K562 (cell line): ENCODE data around the gene ICAM3. TPM values are rescaled to one million over a fixed set of nuclear protein-coding genes. Genes with fewer than 3 reads are reported as not detected.
A peak's percentile ranks its signal among the peaks of the same experiment; 100 is the strongest.

Experiments used
- ATAC-seq: fragments of 200-7000 bp; cut with Tn5 transposase; 3 replicates; pipeline ENCODE4 v1.9.1; 2020; ENCODE audit warnings: moderate library complexity
- BruUV-seq: library from RNA; stranded (reverse); fragments of 400-500 nt; replicated peaks from 2 replicates; lab custom pipeline; 2021; lab: Mats Ljungman, UMichigan
- CTCF ChIA-PET: fragments of 300-600 bp; formaldehyde crosslinking; extraction: SDS; loops from one replicate; lab custom pipeline; 2021; ENCODE audit warnings: low intra/inter-chr PET ratio; lab: Yijun Ruan, JAX
- POLR2A ChIA-PET: fragments of 300-600, 350-650 bp; sonication (Branson Sonifier 250); formaldehyde crosslinking; extraction: SDS; loops from one replicate; lab custom pipeline; 2021; ENCODE audit warnings: antibody characterized with exemption, inconsistent platforms; lab: Yijun Ruan, JAX
- DNase-seq, 4 experiments: peaks; one replicate each; pipeline versions ENCODE4 v3.0.0 to v3.0.0-alpha.2; 2011 to 2018; ENCODE audit warnings: low spot score in 3 of 4, mixed read lengths in 3 of 4; ENCODE audit errors: extremely low read depth in 1 of 4
- FAIRE-seq: peaks from 2 replicates; lab custom pipeline; 2011; peaks lifted over from hg19 to GRCh38; lab: Jason Lieb, UNC
- H2AFZ ChIP-seq: 2 replicates; pipeline ENCODE4 v1.6.0; 2011; ENCODE audit warnings: low read depth, low read length, control low read depth, inconsistent platforms
- H3K27ac ChIP-seq: fragments of 200-600 bp; 3 replicates; pipeline ENCODE4 v1.8.0; 2011; ENCODE audit warnings: low read depth, mild to moderate bottlenecking, control low read depth, inconsistent platforms, low read length, moderate library complexity, mixed read lengths; ENCODE audit errors: extremely low read depth
- H3K27me3 ChIP-seq, 2 experiments: fragments of 300-600 bp in 1 of 2; 2 replicates in 1 of 2; 3 replicates in 1 of 2; pipeline versions ENCODE4 v1.6.0 to v1.8.0; 2011; ENCODE audit warnings: inconsistent platforms in 2 of 2, low read length in 2 of 2, mild to moderate bottlenecking in 1 of 2, mixed read lengths in 1 of 2, moderate library complexity in 1 of 2; ENCODE audit not compliant: control insufficient read depth in 2 of 2, insufficient read depth in 2 of 2
- H3K36me3 ChIP-seq: fragments of 300-600 bp; 3 replicates; pipeline ENCODE4 v1.8.0; 2011; ENCODE audit warnings: mild to moderate bottlenecking, low read length, inconsistent platforms; ENCODE audit not compliant: control insufficient read depth, insufficient read depth
- H3K4me1 ChIP-seq, 2 experiments: fragments of 200-600 bp in 1 of 2; replicated peaks in 1 of 2; 2 replicates in 1 of 2; 3 replicates in 1 of 2; pipeline versions ENCODE4 v1.5.1 to v1.8.0; 2011; ENCODE audit warnings: inconsistent platforms in 2 of 2, low read length in 2 of 2, mild to moderate bottlenecking in 1 of 2, mixed read lengths in 1 of 2, moderate library complexity in 1 of 2; ENCODE audit not compliant: control insufficient read depth in 2 of 2, insufficient read depth in 2 of 2
- H3K4me2 ChIP-seq: 2 replicates; pipeline ENCODE4 v1.6.1; 2011; ENCODE audit warnings: low read length, control low read depth, inconsistent platforms, mixed read lengths; ENCODE audit not compliant: insufficient read depth
- H3K4me3 ChIP-seq: fragments of 200-600 bp; sonication (generic), shearing (Covaris generic); 2 replicates; pipeline ENCODE4 v1.5.1; 2016; ENCODE audit warnings: control low read depth, inconsistent platforms
- H3K79me2 ChIP-seq: fragments of 200-600 bp; 3 replicates; pipeline ENCODE4 v1.8.0; 2011; ENCODE audit warnings: low read length, inconsistent platforms; ENCODE audit not compliant: control insufficient read depth, insufficient read depth
- H3K9ac ChIP-seq, 2 experiments: 2 replicates each; pipeline versions ENCODE4 v1.6.0 to v1.6.1; 2011; ENCODE audit warnings: low read depth in 2 of 2, low read length in 2 of 2, control low read depth in 1 of 2, inconsistent platforms in 1 of 2, mild to moderate bottlenecking in 1 of 2, mixed read lengths in 1 of 2; ENCODE audit not compliant: insufficient read depth in 1 of 2
- H3K9me1 ChIP-seq: one replicate; pipeline ENCODE4 v1.6.0; 2011; ENCODE audit warnings: inconsistent platforms, mild to moderate bottlenecking, low read length, moderate library complexity; ENCODE audit not compliant: control insufficient read depth, insufficient read depth
- H3K9me3 ChIP-seq: replicated peaks from 2 replicates; pipeline ENCODE4 v1.5.1; 2011; ENCODE audit warnings: low read depth, low read length, inconsistent platforms; ENCODE audit not compliant: control insufficient read depth, insufficient read depth
- H4K20me1 ChIP-seq: replicated peaks from 2 replicates; pipeline ENCODE4 v1.6.1; 2011; ENCODE audit warnings: low read length, inconsistent platforms, mixed read lengths; ENCODE audit not compliant: control insufficient read depth, insufficient read depth
- ARID1B ChIP-seq: fragments of 450-650 bp; IDR thresholded peaks from 2 replicates; pipeline ENCODE4 v1.6.1; 2016; ENCODE audit warnings: antibody characterized with exemption, mild to moderate bottlenecking, inconsistent platforms
- BCOR ChIP-seq: fragments of 450-650 bp; IDR thresholded peaks from 2 replicates; pipeline ENCODE4 v1.6.1; 2016
- GTF3C2 ChIP-seq: IDR thresholded peaks from 3 replicates; pipeline ENCODE4 v1.6.1; 2011; ENCODE audit warnings: borderline replicate concordance, mild to moderate bottlenecking, moderate library complexity; ENCODE audit not compliant: insufficient read length; ENCODE audit errors: extremely low read depth
- KDM2B ChIP-seq: fragments of 250-450 bp; sonication (Bioruptor Pico); IDR thresholded peaks from 2 replicates; pipeline ENCODE4 v1.8.0; 2021; ENCODE audit warnings: mild to moderate bottlenecking, moderate library complexity
- NR1H2 ChIP-seq: sonication (generic); formaldehyde crosslinking; IDR thresholded peaks from 2 replicates; pipeline ENCODE4 v1.4.0; 2020; ENCODE audit warnings: mild to moderate bottlenecking, missing genetic modification reagents
- SRSF7 ChIP-seq: fragments of 200-400 bp; formaldehyde crosslinking; optimal IDR thresholded peaks from 2 replicates; pipeline ENCODE3; 2017; ENCODE audit warnings: mild to moderate bottlenecking, low read depth, low read length
- TARDBP ChIP-seq: fragments of 450-650 bp; IDR thresholded peaks from 2 replicates; pipeline ENCODE4 v1.6.1; 2016
- TEAD2 ChIP-seq: fragments of 450-650 bp; IDR thresholded peaks from 2 replicates; pipeline ENCODE4 v1.6.1; 2016; ENCODE audit warnings: missing genetic modification characterization, control low read depth, missing compliant biosample characterization
- ZNF217 ChIP-seq: sonication (generic); formaldehyde crosslinking; IDR thresholded peaks from 2 replicates; pipeline ENCODE4 v1.8.0; 2022; ENCODE audit warnings: mild to moderate bottlenecking, missing genetic modification reagents
- ZNF3 ChIP-seq: fragments of 250-450 bp; sonication (Bioruptor Pico); IDR thresholded peaks from 2 replicates; pipeline ENCODE4 v1.5.0; 2021; ENCODE audit warnings: mild to moderate bottlenecking, moderate library complexity
- WGBS: fragments of 100-300 bp; shearing (Covaris generic); methylation state at CpG from one replicate; pipeline ENCODE4 v1.1.6; 2016; ENCODE audit warnings: low coverage, mixed read lengths; ENCODE audit not compliant: insufficient coverage; ENCODE audit errors: missing lambda C conversion rate; 5-methylcytosine and 5-hydroxymethylcytosine counted together
- in situ Hi-C: fragments of 300-500 bp; cut with MboI; formaldehyde crosslinking; loops from 4 replicates; pipeline ENCODE4 v1.15.0; 2018; ENCODE audit warnings: inconsistent platforms, mixed read lengths
- intact Hi-C: fragments of 100-400 bp; cut with micrococcal nuclease; formaldehyde crosslinking; loops from 2 replicates; pipeline ENCODE4 v1.14.2; 2022
- polyA plus RNA-seq, 8 experiments: library from polyadenylated mRNA; depleted of rRNA in 4 of 8; stranded (reverse) in 5 of 8; unstranded in 3 of 8; fragments of >200 nt; fragmentation: Nextera tagmentation in 2 of 8; fragmentation: Illumina TruSeq in 1 of 8; extraction: Ambion mirVana in 2 of 8; extraction: Trizol in 1 of 8; gene quantifications; 2 replicates each; pipeline versions ENCODE4 v1.2.1 to v1.2.3, GENCODE V29; 2011 to 2014; ENCODE audit warnings: inconsistent platforms in 1 of 8, missing spikeins in 1 of 8
- total RNA-seq, 7 experiments: library from RNA; depleted of rRNA in 6 of 7; stranded (reverse); fragments of >200 nt in 6 of 7; fragmentation: Illumina TruSeq in 2 of 7; extraction: Trizol in 2 of 7; gene quantifications; 2 replicates each; pipeline versions ENCODE4 v1.2.1 to v1.2.3, GENCODE V29; 2011 to 2021; ENCODE audit warnings: low replicate concordance in 1 of 7
- TF ChIP-seq, protein P1 (sequence below): fragments of 250-450 bp; sonication (Bioruptor Pico); IDR thresholded peaks from 2 replicates; pipeline ENCODE4 v1.5.0; 2021; ENCODE audit warnings: mild to moderate bottlenecking, borderline replicate concordance
- TF ChIP-seq, protein P2 (sequence below): fragments of 450-650 bp; formaldehyde crosslinking; IDR thresholded peaks from 2 replicates; pipeline ENCODE4 v1.4.0; 2020; ENCODE audit warnings: mild to moderate bottlenecking, moderate library complexity
- TF ChIP-seq, protein P3 (sequence below): sonication (generic); formaldehyde crosslinking; IDR thresholded peaks from 2 replicates; pipeline ENCODE4 v1.8.0; 2022; ENCODE audit warnings: mild to moderate bottlenecking, missing genetic modification reagents, borderline replicate concordance

Gene ICAM3
- total and polyA plus RNA-seq, 9 of the 15 experiments (the other 6 are each of a cell fraction or from before 2014, with no cell fraction given), result 6.5 to 39.5 (median 24.2) TPM

DNA sequence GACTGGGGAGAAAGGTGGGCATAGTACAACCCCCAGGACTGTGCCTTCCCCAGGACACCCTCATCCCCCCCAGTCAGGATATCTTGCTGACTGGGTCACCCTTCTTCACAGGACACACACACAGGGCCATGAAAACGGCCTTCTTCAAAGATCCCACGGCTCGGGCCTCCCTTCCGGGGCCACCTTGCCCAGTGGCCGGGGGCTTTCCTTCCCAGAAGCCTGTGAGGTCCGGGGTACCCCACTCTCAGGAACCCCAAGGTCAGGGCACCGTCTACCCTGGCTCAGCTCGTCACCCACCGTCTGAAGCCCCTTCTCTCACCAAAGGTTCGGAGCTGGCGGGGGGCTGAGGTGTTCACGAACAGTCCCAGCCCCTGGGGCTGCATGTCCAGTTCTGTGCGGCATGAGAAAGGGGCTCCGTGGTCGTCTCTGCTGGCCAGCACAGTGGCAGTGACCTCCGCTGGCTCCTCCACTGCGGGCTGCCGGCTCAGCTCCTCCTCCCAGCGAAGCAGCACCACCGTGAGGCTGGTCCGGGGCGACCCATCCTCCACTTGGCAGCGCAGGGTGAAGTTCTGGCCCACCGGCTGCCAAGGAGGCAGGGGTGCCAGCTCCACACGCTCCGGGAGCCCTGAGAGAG is 4.0 kb downstream of the ICAM3 start:
- ChIA-PET CTCF (no interaction called here), POLR2A (interaction anchor here (0.5 to 3.9 kb wide), 6 partner anchors 9 to 46 kb away, joined by 3 to 29 read pairs (median 9); partner anchors contain the start of genes ICAM5 and TYK2)
- in situ Hi-C loops, result no loop called here
- H4K20me1 ChIP-seq, result peaks cover 10% of the 10 kb centered on the region; the same call in 1 of the 2 replicates
- no peaks in the 10 kb centered on the region for H3K27me3 ChIP-seq
- H3K4me3 ChIP-seq, result peak overlapping the region; percentile 93
- ATAC-seq (no peak), DNase-seq (no peak), FAIRE-seq (no peak)
- H3K9me1 ChIP-seq, result no peaks in the 10 kb centered on the region
- peak overlapping the region; percentile 81 for H2AFZ ChIP-seq
- H3K9me3 ChIP-seq, result no peaks in the 10 kb centered on the region
- no TSS peak for BruUV-seq
- peak overlapping the region; percentile 92 for H3K4me2 ChIP-seq
- peaks cover 49% of the 10 kb centered on the region for H3K79me2 ChIP-seq
- peak overlapping the region; percentile 45; the same call in 2 of the 3 replicates for H3K27ac ChIP-seq
- intact Hi-C loops, result loop anchor here (2.0 kb wide), 2 partner anchors 45 to 53 kb away; partner anchors contain the start of gene TYK2
- peaks cover 15 to 44% of the 10 kb centered on the region in 2 experiments; a peak in 4 of 5 replicates for H3K4me1 ChIP-seq
- H3K36me3 ChIP-seq, result peaks cover 17% of the 10 kb centered on the region
- WGBS, result 51% methylated on average over 21 of the region's 26 CpGs
- peak overlapping the region; percentile 51 to 99 for H3K9ac ChIP-seq
- TF ChIP-seq ARID1B (no peak), KDM2B (CRISPR knock-in tag) (no peak), SRSF7 (no peak), GTF3C2 (no peak), ZNF217 (no peak), BCOR (no peak), TARDBP (no peak), ZNF3 (CRISPR knock-in tag) (no peak), TEAD2 (tag) (no peak), NR1H2 (no peak)
- TF ChIP-seq, protein P1, sequence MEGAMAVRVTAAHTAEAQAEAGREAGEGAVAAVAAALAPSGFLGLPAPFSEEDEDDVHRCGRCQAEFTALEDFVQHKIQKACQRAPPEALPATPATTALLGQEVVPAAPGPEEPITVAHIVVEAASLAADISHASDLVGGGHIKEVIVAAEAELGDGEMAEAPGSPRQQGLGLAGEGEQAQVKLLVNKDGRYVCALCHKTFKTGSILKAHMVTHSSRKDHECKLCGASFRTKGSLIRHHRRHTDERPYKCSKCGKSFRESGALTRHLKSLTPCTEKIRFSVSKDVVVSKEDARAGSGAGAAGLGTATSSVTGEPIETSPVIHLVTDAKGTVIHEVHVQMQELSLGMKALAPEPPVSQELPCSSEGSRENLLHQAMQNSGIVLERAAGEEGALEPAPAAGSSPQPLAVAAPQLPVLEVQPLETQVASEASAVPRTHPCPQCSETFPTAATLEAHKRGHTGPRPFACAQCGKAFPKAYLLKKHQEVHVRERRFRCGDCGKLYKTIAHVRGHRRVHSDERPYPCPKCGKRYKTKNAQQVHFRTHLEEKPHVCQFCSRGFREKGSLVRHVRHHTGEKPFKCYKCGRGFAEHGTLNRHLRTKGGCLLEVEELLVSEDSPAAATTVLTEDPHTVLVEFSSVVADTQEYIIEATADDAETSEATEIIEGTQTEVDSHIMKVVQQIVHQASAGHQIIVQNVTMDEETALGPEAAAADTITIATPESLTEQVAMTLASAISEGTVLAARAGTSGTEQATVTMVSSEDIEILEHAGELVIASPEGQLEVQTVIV (CRISPR knock-in tag), result no peak
- TF ChIP-seq, protein P2, sequence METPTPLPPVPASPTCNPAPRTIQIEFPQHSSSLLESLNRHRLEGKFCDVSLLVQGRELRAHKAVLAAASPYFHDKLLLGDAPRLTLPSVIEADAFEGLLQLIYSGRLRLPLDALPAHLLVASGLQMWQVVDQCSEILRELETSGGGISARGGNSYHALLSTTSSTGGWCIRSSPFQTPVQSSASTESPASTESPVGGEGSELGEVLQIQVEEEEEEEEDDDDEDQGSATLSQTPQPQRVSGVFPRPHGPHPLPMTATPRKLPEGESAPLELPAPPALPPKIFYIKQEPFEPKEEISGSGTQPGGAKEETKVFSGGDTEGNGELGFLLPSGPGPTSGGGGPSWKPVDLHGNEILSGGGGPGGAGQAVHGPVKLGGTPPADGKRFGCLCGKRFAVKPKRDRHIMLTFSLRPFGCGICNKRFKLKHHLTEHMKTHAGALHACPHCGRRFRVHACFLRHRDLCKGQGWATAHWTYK (CRISPR knock-in tag), result no peak
- TF ChIP-seq, protein P3, sequence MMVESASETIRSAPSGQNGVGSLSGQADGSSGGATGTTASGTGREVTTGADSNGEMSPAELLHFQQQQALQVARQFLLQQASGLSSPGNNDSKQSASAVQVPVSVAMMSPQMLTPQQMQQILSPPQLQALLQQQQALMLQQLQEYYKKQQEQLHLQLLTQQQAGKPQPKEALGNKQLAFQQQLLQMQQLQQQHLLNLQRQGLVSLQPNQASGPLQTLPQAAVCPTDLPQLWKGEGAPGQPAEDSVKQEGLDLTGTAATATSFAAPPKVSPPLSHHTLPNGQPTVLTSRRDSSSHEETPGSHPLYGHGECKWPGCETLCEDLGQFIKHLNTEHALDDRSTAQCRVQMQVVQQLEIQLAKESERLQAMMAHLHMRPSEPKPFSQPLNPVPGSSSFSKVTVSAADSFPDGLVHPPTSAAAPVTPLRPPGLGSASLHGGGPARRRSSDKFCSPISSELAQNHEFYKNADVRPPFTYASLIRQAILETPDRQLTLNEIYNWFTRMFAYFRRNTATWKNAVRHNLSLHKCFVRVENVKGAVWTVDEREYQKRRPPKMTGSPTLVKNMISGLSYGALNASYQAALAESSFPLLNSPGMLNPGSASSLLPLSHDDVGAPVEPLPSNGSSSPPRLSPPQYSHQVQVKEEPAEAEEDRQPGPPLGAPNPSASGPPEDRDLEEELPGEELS (CRISPR knock-in tag), result no peak
